ENCODE measurements around the gene GSPT1. TPM values are rescaled to one million over a fixed set of nuclear protein-coding genes. Genes with fewer than 3 reads are reported as not detected.

The GSPT1 gene
- total RNA-seq, 1 experiment from 2014 or later, result 221 TPM

DNA sequence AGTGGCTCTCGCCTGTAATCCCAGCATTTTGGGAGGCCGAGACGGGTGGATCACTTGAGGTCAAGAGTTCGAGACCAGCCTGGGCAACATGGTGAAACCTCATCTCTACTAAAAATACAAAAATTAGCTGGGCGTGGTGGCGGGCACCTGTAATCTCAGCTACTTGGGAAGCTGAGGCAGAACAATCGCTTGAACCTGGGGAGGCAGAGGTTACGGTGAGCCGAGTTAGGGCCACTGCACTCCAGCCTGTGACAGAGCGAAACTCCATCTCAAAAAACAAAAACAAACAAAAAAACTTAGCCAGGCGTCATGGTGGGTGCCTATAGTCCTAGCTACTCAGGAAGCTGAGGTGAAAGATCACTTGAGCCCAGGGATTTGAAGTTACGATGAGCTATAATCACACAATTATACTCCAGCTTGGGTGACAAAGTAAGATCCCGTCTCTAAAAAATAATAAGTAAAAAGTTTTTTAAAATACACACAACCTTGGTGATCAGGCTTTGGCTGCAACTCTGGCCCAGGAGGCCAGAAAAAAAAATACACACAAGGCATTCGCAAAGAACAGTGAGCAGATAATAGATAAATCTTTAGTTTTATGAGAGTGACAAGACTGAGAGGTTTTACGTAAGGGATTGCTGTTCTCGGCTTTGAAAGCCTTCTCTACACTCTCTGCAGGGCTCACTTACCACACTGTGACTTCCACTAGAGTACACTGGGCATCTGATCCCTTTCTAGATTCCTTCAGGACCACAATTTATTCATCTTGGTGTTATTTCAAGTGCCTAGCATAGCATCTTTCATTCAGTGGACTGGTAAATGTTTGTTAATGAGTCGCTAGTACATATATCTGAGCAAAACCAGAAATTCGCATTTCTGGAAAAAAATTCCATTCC, 5.9 kb downstream of the GSPT1 start:
- TF ChIP-seq, protein P1, sequence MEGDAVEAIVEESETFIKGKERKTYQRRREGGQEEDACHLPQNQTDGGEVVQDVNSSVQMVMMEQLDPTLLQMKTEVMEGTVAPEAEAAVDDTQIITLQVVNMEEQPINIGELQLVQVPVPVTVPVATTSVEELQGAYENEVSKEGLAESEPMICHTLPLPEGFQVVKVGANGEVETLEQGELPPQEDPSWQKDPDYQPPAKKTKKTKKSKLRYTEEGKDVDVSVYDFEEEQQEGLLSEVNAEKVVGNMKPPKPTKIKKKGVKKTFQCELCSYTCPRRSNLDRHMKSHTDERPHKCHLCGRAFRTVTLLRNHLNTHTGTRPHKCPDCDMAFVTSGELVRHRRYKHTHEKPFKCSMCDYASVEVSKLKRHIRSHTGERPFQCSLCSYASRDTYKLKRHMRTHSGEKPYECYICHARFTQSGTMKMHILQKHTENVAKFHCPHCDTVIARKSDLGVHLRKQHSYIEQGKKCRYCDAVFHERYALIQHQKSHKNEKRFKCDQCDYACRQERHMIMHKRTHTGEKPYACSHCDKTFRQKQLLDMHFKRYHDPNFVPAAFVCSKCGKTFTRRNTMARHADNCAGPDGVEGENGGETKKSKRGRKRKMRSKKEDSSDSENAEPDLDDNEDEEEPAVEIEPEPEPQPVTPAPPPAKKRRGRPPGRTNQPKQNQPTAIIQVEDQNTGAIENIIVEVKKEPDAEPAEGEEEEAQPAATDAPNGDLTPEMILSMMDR (IDR thresholded peaks at IDR 0.05; ENCODE audit: unreplicated experiment), result no peak
- BruUV-seq (replicated peaks), result no TSS peak
- Mint-ChIP-seq H3K36me3 (ENCODE audit: insufficient read depth, unreplicated experiment) (peaks cover 54% of the 10 kb centered on the region), H3K27me3 (ENCODE audit: unreplicated experiment) (no peaks in the 10 kb centered on the region), H3K4me3 (ENCODE audit: low read depth, unreplicated experiment) (no peak overlapping the region), H3K9me3 (ENCODE audit: low read depth, unreplicated experiment) (no peaks in the 10 kb centered on the region), H3K27ac (ENCODE audit: unreplicated experiment) (no peak overlapping the region), H3K4me1 (ENCODE audit: low read depth, unreplicated experiment) (peaks cover 34% of the 10 kb centered on the region)
- no peak for DNase-seq
- intact Hi-C loops (cut with micrococcal nuclease; ENCODE audit: unreplicated experiment), result loop anchor here (5.0 kb wide), 1 partner anchor 43 kb away; no protein-coding TSS in a partner anchor
- CTCF ChIA-PET, result no interaction called here

DNA sequence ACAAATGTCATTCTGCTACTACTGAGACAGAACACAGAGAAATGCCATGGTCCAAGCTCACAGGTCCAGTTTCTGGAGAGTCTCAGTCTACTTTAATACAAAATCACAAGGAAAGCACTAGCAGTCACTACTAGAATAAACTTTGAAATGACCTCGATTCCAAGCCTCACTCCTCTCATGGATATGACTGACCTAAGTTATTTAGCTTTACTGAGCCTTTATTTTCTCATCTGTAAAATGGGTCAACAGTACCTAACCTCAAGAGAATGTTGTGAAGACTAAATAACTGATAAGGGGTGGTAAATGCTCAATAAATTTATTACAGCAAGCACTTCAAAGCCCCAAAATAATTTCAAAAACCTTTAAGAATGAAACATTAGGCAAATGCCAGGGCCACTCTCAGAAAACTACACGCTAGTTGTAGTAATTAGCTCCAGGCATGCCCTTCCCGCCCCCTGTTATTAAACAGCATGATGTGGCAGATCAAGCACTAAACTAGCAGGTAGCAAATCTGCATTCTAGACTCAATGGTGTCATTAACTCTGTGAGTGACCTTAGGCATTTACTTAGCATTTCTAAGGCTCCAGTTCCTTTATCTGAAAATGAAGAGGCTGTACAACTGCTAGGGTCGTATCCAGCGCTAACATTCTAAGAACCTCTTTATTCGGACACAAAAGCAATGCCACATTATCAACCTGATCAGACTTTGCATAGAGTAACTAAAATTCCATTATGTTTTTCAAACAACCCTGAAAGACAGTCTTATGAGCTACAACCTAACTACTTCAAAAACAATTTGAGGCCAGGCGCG, 8.4 kb downstream of the GSPT1 start:
- TF ChIP-seq, protein P1 (IDR thresholded peaks at IDR 0.05; ENCODE audit: unreplicated experiment), result no peak
- H3K27me3 Mint-ChIP-seq (ENCODE audit: unreplicated experiment), result no peaks in the 10 kb centered on the region
- no peak overlapping the region for H3K4me3 Mint-ChIP-seq (ENCODE audit: low read depth, unreplicated experiment)
- DNase-seq, result no peak
- intact Hi-C loops (cut with micrococcal nuclease; ENCODE audit: unreplicated experiment), result no loop called here
- BruUV-seq (replicated peaks), result no TSS peak
- no peaks in the 10 kb centered on the region for H3K9me3 Mint-ChIP-seq (ENCODE audit: low read depth, unreplicated experiment)
- H3K36me3 Mint-ChIP-seq (ENCODE audit: insufficient read depth, unreplicated experiment), result peaks cover 29% of the 10 kb centered on the region
- H3K27ac Mint-ChIP-seq (ENCODE audit: unreplicated experiment), result no peak overlapping the region
- CTCF ChIA-PET, result no interaction called here
- H3K4me1 Mint-ChIP-seq (ENCODE audit: low read depth, unreplicated experiment), result peaks cover 17% of the 10 kb centered on the region

DNA sequence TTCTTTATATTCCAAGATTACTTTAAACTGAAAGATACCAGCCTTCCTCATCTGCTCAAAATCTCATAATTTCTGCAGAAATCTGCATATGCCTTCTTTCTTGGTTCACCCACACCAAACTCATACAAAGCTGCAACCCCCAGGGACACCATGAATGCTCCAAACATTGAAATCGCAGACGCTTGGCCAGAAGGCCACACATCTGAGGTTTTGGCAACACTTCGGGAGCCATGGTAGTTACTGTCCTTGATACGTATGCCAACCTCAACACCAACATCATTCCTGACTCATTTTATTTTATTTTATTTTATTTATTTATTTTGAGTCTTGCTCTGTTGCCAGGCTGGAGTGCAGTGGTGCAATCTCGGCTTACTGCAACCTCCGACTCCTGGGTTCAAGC, 11.8 kb downstream of the GSPT1 start:
- Mint-ChIP-seq H3K27ac (ENCODE audit: unreplicated experiment) (no peak overlapping the region), H3K4me1 (ENCODE audit: low read depth, unreplicated experiment) (no peaks in the 10 kb centered on the region), H3K4me3 (ENCODE audit: low read depth, unreplicated experiment) (no peak overlapping the region), H3K27me3 (ENCODE audit: unreplicated experiment) (no peaks in the 10 kb centered on the region), H3K36me3 (ENCODE audit: insufficient read depth, unreplicated experiment) (peaks cover 25% of the 10 kb centered on the region), H3K9me3 (ENCODE audit: low read depth, unreplicated experiment) (no peaks in the 10 kb centered on the region)
- intact Hi-C loops (cut with micrococcal nuclease; ENCODE audit: unreplicated experiment), result no loop called here
- CTCF ChIA-PET, result no interaction called here
- TF ChIP-seq, protein P1 (IDR thresholded peaks at IDR 0.05; ENCODE audit: unreplicated experiment), result no peak
- no peak for DNase-seq
- no TSS peak for BruUV-seq (replicated peaks)

DNA sequence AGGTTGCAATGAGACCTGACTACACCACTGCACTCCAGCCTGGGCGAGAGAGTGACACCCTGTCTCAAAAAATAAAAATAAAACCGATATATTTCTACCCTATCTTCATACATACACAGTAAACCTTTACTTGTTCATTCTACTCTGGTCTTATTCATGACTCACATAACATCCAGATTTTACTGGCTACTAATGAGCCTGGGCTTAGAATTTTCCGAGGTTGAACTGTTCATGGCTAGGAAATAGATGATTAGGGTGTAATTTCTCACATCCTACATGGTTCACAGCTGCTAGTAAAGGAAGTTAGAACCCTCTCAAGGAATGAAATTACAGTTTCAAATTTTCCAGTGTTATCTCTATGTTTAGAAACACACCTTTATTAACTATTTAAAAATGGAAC, 14.7 kb downstream of the GSPT1 start:
- BruUV-seq (replicated peaks), result no TSS peak
- CTCF ChIA-PET, result interaction anchor here (0.7 kb wide), 1 partner anchor 109 kb away, joined by 3 read pairs; no protein-coding TSS in a partner anchor
- Mint-ChIP-seq H3K4me1 (ENCODE audit: low read depth, unreplicated experiment) (peaks cover 9% of the 10 kb centered on the region), H3K27me3 (ENCODE audit: unreplicated experiment) (no peaks in the 10 kb centered on the region), H3K27ac (ENCODE audit: unreplicated experiment) (no peak overlapping the region), H3K9me3 (ENCODE audit: low read depth, unreplicated experiment) (no peaks in the 10 kb centered on the region), H3K4me3 (ENCODE audit: low read depth, unreplicated experiment) (no peak overlapping the region), H3K36me3 (ENCODE audit: insufficient read depth, unreplicated experiment) (peaks cover 30% of the 10 kb centered on the region)
- DNase-seq, result no peak
- TF ChIP-seq, protein P1 (IDR thresholded peaks at IDR 0.05; ENCODE audit: unreplicated experiment), result no peak
- intact Hi-C loops (cut with micrococcal nuclease; ENCODE audit: unreplicated experiment), result no loop called here

Measured in Calu3 (cell line).